ENCODE measurements around the gene ALDH9A1.

DNA sequence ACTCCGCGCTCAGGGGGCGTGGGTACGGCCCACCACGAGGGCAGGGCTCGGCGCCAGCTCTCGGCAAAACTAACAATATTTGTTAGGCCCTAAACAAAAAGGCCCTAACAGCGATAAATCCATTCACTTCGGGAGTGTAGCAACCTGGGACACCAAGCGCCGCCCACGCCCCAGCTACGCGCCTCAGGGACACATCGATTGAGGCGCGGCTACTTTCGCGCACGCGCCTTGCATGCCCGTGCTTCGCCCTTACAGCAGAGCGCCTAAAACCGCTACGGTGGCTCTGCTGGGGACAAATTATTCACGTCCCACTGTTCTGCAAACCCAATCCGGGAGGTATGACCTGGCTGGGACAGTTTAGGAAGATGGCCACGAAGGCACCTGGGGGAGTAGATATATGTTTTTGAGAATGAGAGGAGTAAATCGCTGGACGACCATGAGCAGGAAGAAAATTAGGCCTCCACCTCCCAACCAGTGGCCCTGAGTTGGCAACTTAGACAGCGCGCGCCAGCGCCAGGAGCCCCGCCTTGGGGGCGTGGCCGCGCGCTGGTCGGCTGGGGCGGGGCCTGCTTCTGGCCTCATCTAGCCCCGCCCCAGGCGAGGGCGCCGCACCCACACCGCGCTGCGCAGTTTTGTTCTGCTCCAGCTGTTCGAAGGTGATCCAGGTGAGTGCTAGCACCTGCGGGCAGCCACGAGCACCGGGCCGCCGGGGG lies 67.6 kb downstream of the ALDH9A1 start, which contains the start of gene MGST3:
- TF ChIP-seq, protein P1, sequence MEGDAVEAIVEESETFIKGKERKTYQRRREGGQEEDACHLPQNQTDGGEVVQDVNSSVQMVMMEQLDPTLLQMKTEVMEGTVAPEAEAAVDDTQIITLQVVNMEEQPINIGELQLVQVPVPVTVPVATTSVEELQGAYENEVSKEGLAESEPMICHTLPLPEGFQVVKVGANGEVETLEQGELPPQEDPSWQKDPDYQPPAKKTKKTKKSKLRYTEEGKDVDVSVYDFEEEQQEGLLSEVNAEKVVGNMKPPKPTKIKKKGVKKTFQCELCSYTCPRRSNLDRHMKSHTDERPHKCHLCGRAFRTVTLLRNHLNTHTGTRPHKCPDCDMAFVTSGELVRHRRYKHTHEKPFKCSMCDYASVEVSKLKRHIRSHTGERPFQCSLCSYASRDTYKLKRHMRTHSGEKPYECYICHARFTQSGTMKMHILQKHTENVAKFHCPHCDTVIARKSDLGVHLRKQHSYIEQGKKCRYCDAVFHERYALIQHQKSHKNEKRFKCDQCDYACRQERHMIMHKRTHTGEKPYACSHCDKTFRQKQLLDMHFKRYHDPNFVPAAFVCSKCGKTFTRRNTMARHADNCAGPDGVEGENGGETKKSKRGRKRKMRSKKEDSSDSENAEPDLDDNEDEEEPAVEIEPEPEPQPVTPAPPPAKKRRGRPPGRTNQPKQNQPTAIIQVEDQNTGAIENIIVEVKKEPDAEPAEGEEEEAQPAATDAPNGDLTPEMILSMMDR (IDR thresholded peaks at IDR 0.05; ENCODE audit: low read depth, low read length, poor library complexity, severe bottlenecking), result no peak
- TF ChIP-seq EZH2phosphoT487 (IDR thresholded peaks at IDR 0.05; ENCODE audit: borderline replicate concordance, low read length), result no peak

All from DOHH2 (cell line).